ENCODE results near the gene MSL3B.

The MSL3B gene

DNA sequence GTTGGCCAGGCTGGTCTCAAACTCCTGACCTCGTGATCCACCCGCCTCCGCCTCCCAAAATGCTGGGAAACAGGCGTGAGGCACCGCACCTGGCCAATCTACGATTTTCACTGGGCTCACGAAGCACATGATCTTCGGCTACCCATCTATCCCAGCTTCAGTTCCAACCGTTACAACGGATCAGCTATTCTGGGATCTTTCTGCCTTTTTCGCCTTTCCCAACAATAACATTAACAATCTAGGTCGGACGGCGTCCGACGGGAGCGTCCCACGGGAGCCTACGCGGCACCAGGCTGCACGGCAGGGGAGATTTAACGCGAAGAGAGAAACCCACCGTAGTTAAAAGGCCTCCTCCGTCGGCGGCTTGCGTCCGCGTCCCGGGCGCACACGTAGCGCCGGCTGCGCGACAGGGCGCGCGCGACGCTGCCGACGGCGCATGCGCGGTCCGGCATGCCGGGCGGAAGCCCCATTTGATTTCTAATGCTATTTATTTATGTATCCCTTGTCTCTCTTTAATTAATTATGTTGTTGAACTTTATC is at the start of gene MSL3B:
Gene MSL3B (minus strand): TSS at position 394 of the 540 bp plus-strand sequence.
- in situ Hi-C loops (cut with MboI; ENCODE audit: low pct_unique_long_range_greater_than_20kb, low sequenced_read_pairs, unreplicated experiment): no loop called here
- TF ChIP-seq, protein P1, sequence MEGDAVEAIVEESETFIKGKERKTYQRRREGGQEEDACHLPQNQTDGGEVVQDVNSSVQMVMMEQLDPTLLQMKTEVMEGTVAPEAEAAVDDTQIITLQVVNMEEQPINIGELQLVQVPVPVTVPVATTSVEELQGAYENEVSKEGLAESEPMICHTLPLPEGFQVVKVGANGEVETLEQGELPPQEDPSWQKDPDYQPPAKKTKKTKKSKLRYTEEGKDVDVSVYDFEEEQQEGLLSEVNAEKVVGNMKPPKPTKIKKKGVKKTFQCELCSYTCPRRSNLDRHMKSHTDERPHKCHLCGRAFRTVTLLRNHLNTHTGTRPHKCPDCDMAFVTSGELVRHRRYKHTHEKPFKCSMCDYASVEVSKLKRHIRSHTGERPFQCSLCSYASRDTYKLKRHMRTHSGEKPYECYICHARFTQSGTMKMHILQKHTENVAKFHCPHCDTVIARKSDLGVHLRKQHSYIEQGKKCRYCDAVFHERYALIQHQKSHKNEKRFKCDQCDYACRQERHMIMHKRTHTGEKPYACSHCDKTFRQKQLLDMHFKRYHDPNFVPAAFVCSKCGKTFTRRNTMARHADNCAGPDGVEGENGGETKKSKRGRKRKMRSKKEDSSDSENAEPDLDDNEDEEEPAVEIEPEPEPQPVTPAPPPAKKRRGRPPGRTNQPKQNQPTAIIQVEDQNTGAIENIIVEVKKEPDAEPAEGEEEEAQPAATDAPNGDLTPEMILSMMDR (IDR thresholded peaks at IDR 0.05; ENCODE audit: extremely low read depth, insufficient read depth, missing control alignments): no peak
- DNase-seq (ENCODE audit: low spot score): peak; percentile 82

DNA sequence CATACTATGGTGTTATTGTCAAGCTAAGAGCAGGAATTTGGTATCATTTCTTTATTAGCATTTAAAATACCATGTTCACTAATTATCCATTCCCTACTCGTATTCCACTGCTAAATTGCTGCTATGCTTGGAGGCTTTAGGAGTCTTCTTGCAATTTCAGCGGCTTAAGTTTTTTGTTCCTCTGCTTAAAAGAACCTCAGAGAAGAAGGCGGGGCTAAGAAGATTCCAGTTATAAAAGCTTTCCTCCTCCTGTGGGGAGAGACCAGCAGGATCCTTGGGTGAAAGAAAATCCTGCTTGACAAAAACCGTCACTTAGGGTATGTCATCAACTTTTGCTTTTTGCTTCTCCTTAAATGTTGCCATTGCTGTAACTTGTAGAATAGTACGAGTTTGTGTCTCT is 48.9 kb upstream of the MSL3B start, which contains the start of gene TRPM8:
Gene TRPM8 (plus strand): TSS at position 258 of the 400 bp plus-strand sequence. CDS start 9,165 bp downstream, outside the sequence.
- no peak for DNase-seq (ENCODE audit: low spot score)
- in situ Hi-C loops (cut with MboI; ENCODE audit: low pct_unique_long_range_greater_than_20kb, low sequenced_read_pairs, unreplicated experiment): no loop called here
- TF ChIP-seq, protein P1 (IDR thresholded peaks at IDR 0.05; ENCODE audit: extremely low read depth, insufficient read depth, missing control alignments): no peak

DNA sequence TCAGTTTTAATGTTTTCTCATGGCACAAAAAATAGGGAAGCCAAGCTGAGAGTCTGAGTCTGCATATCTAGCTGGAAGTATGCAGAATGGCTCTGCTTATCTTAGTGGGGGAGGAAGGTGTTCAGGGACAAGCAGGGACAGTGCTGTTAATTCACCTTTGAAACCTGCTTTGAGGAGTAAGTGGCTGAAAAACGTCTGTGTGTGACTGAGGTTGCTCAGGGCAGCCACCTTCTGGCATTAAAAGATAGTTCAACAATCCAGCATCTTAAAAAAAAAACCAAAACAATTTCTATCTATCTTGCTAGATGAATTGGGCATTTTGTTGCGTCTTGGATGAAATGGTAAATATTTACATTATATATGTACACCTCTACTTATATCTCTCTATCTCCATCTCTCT is 46.9 kb upstream of the MSL3B start:
- TF ChIP-seq, protein P1 (IDR thresholded peaks at IDR 0.05; ENCODE audit: extremely low read depth, insufficient read depth, missing control alignments): peak; percentile 18
- no peak for DNase-seq (ENCODE audit: low spot score)
- in situ Hi-C loops (cut with MboI; ENCODE audit: low pct_unique_long_range_greater_than_20kb, low sequenced_read_pairs, unreplicated experiment): no loop called here

- DNase-seq (ENCODE audit: low spot score): no peak
- in situ Hi-C loops (cut with MboI; ENCODE audit: low pct_unique_long_range_greater_than_20kb, low sequenced_read_pairs, unreplicated experiment): no loop called here
- TF ChIP-seq, protein P1 (IDR thresholded peaks at IDR 0.05; ENCODE audit: extremely low read depth, insufficient read depth, missing control alignments): no peak
These were observed 44.7 kb upstream of the MSL3B start for GRCh38 chr2:233912691-233913423.

DNA sequence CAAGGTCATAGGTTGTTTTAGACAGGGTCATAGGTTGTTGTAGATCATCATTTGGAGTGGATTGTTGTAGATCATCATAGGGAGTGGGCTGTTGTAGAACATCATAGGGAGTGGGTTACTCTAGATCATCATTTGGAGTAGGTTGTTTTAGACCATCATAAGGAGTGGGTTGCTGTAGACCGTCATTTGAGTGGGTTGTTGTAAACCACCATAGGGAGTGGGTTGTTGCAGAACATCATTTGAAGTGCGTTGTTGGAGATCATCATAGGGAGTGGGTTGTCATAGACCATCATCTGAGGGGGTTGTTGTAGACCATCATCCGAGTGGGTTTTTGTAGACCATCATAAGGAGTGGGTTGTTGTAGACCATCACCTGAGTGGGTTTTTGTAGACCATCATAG is 39.4 kb upstream of the MSL3B start:
- TF ChIP-seq, protein P1 (IDR thresholded peaks at IDR 0.05; ENCODE audit: extremely low read depth, insufficient read depth, missing control alignments): no peak
- in situ Hi-C loops (cut with MboI; ENCODE audit: low pct_unique_long_range_greater_than_20kb, low sequenced_read_pairs, unreplicated experiment): no loop called here
- DNase-seq (ENCODE audit: low spot score): no peak

GRCh38 chr2:233905945-233906344 is 37.8 kb upstream of the MSL3B start:
- no peak for DNase-seq (ENCODE audit: low spot score)
- in situ Hi-C loops (cut with MboI; ENCODE audit: low pct_unique_long_range_greater_than_20kb, low sequenced_read_pairs, unreplicated experiment): no loop called here
- TF ChIP-seq, protein P1 (IDR thresholded peaks at IDR 0.05; ENCODE audit: extremely low read depth, insufficient read depth, missing control alignments): no peak

All from GM13977 (cell line).